Activated T-cell treated with anti-CD3 and anti-CD28 coated beads for 48 hours (primary cell): Measurements from ENCODE around the gene SYNDIG1.
"Not testable (repeated sequence)": the region's sequence is repeated elsewhere in the genome, so short reads cannot be mapped to it uniquely, and the experiment has no call there.

Experiments used
- DNase-seq: peaks from one replicate; pipeline ENCODE4 v3.0.0-alpha.2; 2020; ENCODE audit warnings: low read depth

The SYNDIG1 gene

GRCh38 chr20:24493181-24493580, 23.8 kb downstream of the SYNDIG1 start:
- no peak for DNase-seq

GRCh38 chr20:24493661-24494459, 24.4 kb downstream of the SYNDIG1 start:
- no peak for DNase-seq

- DNase-seq = no peak
Observed at GRCh38 chr20:24494460-24494920, 25.1 kb downstream of the SYNDIG1 start.

- no peak for DNase-seq
Observed at GRCh38 chr20:24495266-24495665, 25.8 kb downstream of the SYNDIG1 start.

GRCh38 chr20:24497851-24498250, 28.4 kb downstream of the SYNDIG1 start:
- DNase-seq = no peak

- DNase-seq = no peak
Observed at GRCh38 chr20:24498641-24499040, 29.2 kb downstream of the SYNDIG1 start.

- no peak for DNase-seq
Observed at GRCh38 chr20:24499472-24499871, 30.0 kb downstream of the SYNDIG1 start.

GRCh38 chr20:24501764-24502556, 32.5 kb downstream of the SYNDIG1 start:
- DNase-seq = no peak

GRCh38 chr20:24502661-24503060, 33.2 kb downstream of the SYNDIG1 start:
- no peak for DNase-seq

GRCh38 chr20:24503352-24503931, 34.0 kb downstream of the SYNDIG1 start:
- DNase-seq = no peak

GRCh38 chr20:24504331-24505285, 35.2 kb downstream of the SYNDIG1 start:
- no peak for DNase-seq

GRCh38 chr20:24506146-24506545, 36.7 kb downstream of the SYNDIG1 start:
- DNase-seq = no peak

GRCh38 chr20:24506696-24507095, 37.3 kb downstream of the SYNDIG1 start:
- DNase-seq = no peak

GRCh38 chr20:24507182-24507853, 37.9 kb downstream of the SYNDIG1 start:
- DNase-seq = no peak

GRCh38 chr20:24512441-24512840, 43.0 kb downstream of the SYNDIG1 start:
- DNase-seq = not testable (repeated sequence)

- DNase-seq = no peak
Observed at GRCh38 chr20:24518515-24518914, 49.1 kb downstream of the SYNDIG1 start.

- no peak for DNase-seq
Observed at GRCh38 chr20:24519476-24519875, 50.0 kb downstream of the SYNDIG1 start.

- DNase-seq = no peak
Observed at GRCh38 chr20:24521032-24521431, 51.6 kb downstream of the SYNDIG1 start.

GRCh38 chr20:24522452-24523330, 53.3 kb downstream of the SYNDIG1 start:
- DNase-seq = no peak

GRCh38 chr20:24523661-24524060, 54.2 kb downstream of the SYNDIG1 start:
- no peak for DNase-seq
